ENCODE results near the gene RPS17.
"Not testable (repeated sequence)": the region's sequence is repeated elsewhere in the genome, so short reads cannot be mapped to it uniquely, and the experiment has no call there.

RPS17 gene

DNA sequence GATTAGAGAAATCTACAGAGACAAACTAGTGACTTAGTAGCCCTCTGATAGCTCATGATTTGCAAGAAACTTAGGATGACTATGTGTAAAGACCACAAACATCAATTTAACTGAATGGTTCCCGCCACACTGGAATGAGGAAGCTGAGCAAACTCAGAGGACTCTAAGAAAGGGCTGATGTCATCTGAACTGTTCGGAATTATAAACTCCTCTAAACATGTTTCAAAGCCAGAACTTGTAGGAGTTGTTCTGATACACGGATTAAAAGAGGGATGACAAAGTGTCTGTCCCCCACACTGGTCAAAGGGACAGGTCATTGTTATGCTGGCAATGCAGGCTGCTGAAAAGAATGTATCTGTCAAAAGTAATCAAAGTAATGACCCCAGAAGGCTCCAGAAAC lies 34.4 kb downstream of the RPS17 start:
- DNase-seq, result not testable (repeated sequence)

DNA sequence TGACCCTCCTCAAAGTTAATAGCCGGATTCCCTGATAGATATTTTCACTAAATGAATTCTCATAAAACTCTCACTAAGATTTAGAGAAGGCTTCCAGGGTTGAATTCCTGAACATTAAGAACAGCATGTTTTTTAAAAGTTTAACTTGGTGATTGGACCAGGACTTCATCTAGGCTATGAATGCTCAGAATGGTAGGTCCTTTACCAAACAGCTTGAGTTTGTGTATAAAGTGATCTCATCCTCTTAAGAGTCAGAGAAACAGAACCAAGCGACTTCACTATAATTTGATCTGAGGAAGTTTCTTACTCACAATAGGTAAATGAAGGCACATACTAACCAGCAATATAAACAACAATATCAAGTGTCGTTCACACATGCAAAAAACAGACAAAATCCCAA lies 36.2 kb downstream of the RPS17 start:
- not testable (repeated sequence) for DNase-seq

DNA sequence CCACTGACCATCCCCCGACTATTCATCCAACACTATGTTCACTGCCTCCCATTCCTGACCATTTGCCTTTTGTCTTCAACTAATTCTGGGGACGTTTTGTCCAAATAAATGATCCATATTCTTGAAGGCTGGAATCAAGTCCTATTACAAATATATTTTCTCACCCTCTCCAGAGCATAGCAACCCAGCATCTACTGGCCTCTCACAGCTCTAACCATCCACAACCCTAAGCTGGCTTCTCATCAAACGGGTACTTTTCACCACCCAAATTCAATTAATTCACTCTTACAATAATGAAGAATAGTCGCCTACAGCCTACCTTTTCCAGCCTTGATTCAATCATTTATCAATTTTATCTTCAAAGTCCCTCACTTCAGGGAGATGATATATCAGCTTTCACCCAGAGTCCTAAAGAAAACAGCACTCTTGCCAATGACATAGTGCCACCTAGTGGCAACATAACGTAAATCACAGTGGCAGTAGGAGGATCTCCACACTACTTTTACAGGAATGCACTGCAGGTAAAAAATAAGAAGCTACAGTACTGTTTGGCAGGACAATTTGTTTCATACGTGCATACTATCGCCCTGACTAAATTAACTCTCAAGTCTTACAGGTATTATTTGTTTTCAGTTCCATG lies 37.4 kb downstream of the RPS17 start:
- not testable (repeated sequence) for DNase-seq

DNA sequence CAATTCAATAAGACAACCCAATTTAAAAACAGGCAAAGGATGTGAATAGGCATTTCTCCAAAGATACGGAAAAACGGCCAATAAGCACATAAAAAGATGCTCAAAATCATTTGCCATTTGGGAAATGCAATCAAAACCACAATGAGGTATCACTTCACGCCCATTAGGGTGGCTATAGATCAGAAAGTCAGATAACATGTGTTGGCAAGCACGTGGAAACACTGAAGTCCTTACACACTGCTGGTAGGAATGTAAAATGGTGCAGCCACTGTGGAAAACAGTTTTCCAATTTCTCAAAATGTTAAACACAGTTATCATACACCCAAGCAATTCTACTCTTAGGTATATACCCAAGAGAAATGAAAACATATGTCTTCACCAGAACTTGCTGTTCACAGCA lies 39.5 kb downstream of the RPS17 start:
- not testable (repeated sequence) for DNase-seq

DNA sequence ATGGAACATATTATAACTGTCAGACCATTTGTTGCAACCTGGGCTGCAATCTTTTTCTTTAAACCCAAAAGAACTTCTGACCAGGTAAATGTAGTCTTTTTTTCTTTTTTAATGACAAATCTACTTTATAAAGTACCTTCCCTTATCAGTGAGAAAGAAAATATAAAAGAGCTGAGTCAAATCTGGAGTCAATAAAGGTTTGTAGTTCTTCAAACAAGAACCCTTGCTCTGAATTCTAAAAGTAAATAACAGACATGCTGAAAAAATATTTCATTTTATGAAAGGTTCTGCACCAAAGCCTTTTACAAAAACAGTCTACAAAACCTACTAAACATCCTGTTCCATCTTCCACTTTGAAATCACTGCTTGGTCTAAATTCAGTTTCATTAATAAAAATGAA lies 42.3 kb downstream of the RPS17 start:
- not testable (repeated sequence) for DNase-seq

DNA sequence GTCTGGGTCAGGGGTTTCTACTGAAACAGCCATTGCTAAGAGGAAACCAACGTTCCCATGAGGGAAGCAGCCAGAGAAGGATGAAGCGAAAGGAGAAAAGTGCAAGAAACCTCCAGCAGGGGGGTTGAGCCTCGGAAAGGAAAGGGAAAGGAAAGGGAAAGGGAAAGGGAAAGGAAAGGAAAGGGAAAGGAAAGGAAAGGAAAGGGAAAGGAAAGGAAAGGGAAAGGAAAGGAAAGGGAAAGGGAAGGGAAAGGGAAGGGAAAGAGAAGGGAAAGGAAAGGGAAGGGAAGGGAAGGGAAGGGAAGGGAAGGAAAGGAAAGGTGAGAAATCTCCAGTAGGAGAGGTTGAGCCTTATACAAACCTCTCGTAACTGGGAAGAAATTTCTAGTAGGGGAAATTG lies 52.0 kb downstream of the RPS17 start:
- DNase-seq, result not testable (repeated sequence)

DNA sequence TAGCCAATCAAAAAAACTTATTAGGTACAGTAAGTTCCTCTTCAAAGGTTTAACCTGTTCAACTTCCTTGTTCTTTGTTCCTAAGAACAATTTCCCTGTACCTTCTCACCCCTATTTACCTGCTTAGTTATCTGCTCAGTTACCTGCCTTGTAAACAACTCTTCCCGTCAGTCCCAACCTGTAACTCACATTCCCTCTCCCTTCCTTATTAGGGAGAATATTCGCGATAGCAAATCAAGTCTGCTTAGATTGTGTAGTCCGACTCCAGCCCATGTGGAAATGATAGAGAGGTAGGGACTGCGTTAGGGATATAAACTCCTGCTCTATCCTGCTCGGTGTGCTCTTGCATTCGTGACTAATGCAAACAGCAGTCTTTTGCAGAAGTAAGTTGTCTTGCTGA lies 53.2 kb downstream of the RPS17 start:
- DNase-seq, result not testable (repeated sequence)

Data from NCI-H1436 treated with DMSO at 0.1 percent for 48 hours (cell line).